HepG2 (cell line): ENCODE measurements around the gene FLAD1. TPM values are rescaled to one million over a fixed set of nuclear protein-coding genes. Genes with fewer than 3 reads are reported as not detected.

ENCODE experiments used
- ATF6 ChIP-seq: sonication (generic); formaldehyde crosslinking; conservative IDR thresholded peaks from 2 replicates; pipeline ENCODE4 v1.4.0; 2020; ENCODE audit warnings: missing genetic modification reagents
- CREM ChIP-seq, 2 experiments: sonication (generic) in 1 of 2; formaldehyde crosslinking in 1 of 2; IDR thresholded peaks; 2 replicates each; pipeline versions ENCODE4 v1.4.0 to v1.6.1; 2016 to 2020; ENCODE audit warnings: antibody characterized with exemption in 1 of 2, mild to moderate bottlenecking in 1 of 2, missing genetic modification reagents in 1 of 2
- ERF ChIP-seq: IDR thresholded peaks from 2 replicates; pipeline ENCODE4 v1.6.1; 2018; ENCODE audit warnings: missing biosample characterization, missing genetic modification reagents
- GATAD1 ChIP-seq: IDR thresholded peaks from 2 replicates; pipeline ENCODE4 v1.6.1; 2016; ENCODE audit warnings: missing genetic modification reagents, missing compliant biosample characterization
- HIVEP1 ChIP-seq: sonication (generic); formaldehyde crosslinking; IDR thresholded peaks from 2 replicates; pipeline ENCODE4 v1.4.0; 2020; ENCODE audit warnings: mild to moderate bottlenecking, missing genetic modification reagents
- HOXA5 ChIP-seq: sonication (generic); formaldehyde crosslinking; IDR thresholded peaks from 2 replicates; pipeline ENCODE4 v1.4.0; 2020; ENCODE audit warnings: missing genetic modification reagents
- HOXA9 ChIP-seq: sonication (generic); formaldehyde crosslinking; IDR thresholded peaks from 2 replicates; pipeline ENCODE4 v1.8.1; 2022; ENCODE audit warnings: missing genetic modification reagents, mild to moderate bottlenecking, moderate library complexity, borderline replicate concordance
- IKZF5 ChIP-seq: IDR thresholded peaks from 2 replicates; pipeline ENCODE4 v1.6.1; 2018; ENCODE audit warnings: missing genetic modification reagents, mild to moderate bottlenecking, missing compliant biosample characterization
- IRF2 ChIP-seq: IDR thresholded peaks from 2 replicates; pipeline ENCODE4 v1.6.1; 2018; ENCODE audit warnings: missing genetic modification reagents, missing compliant biosample characterization
- KAT8 ChIP-seq: IDR thresholded peaks from 2 replicates; pipeline ENCODE4 v1.6.1; 2016; ENCODE audit warnings: missing genetic modification reagents, missing compliant biosample characterization
- MED1 ChIP-seq: sonication (generic); formaldehyde crosslinking; IDR thresholded peaks from 2 replicates; pipeline ENCODE4 v1.4.0; 2020; ENCODE audit warnings: missing genetic modification reagents
- PHF21A ChIP-seq: sonication (generic); formaldehyde crosslinking; IDR thresholded peaks from 2 replicates; pipeline ENCODE4 v1.5.0; 2020; ENCODE audit warnings: mild to moderate bottlenecking, missing genetic modification reagents
- POLR2G ChIP-seq: fragments of 200-400 bp; formaldehyde crosslinking; IDR thresholded peaks from 2 replicates; pipeline ENCODE4 v1.6.1; 2018; ENCODE audit warnings: mild to moderate bottlenecking, low read depth, low read length, moderate library complexity
- RXRB ChIP-seq: IDR thresholded peaks from 2 replicates; pipeline ENCODE4 v1.6.1; 2016; ENCODE audit warnings: borderline replicate concordance, missing genetic modification reagents, missing compliant biosample characterization
- SOX5 ChIP-seq: IDR thresholded peaks from 2 replicates; pipeline ENCODE4 v1.6.1; 2016; ENCODE audit warnings: borderline replicate concordance
- SP4 ChIP-seq: sonication (generic); formaldehyde crosslinking; IDR thresholded peaks from 2 replicates; pipeline ENCODE4 v1.8.1; 2023; ENCODE audit warnings: mild to moderate bottlenecking, missing genetic modification reagents
- USF2 ChIP-seq, 2 experiments: sonication (generic) in 1 of 2; formaldehyde crosslinking in 1 of 2; IDR thresholded peaks; 2 replicates each; pipeline versions ENCODE4 v1.5.1 to v1.6.1; 2011 to 2020; ENCODE audit warnings: borderline replicate concordance in 1 of 2, low read depth in 1 of 2, low read length in 1 of 2, mild to moderate bottlenecking in 1 of 2, missing genetic modification reagents in 1 of 2, moderate library complexity in 1 of 2
- XRCC5 ChIP-seq: fragments of 200-400 bp; formaldehyde crosslinking; optimal IDR thresholded peaks from 2 replicates; pipeline ENCODE3; 2017; ENCODE audit warnings: mild to moderate bottlenecking, low read length
- ZFP91 ChIP-seq: sonication (generic); formaldehyde crosslinking; IDR thresholded peaks from 2 replicates; pipeline ENCODE4 v1.9.0; 2022; ENCODE audit warnings: missing genetic modification reagents, mild to moderate bottlenecking, borderline replicate concordance
- ZFX ChIP-seq: sonication (generic); formaldehyde crosslinking; IDR thresholded peaks from 2 replicates; pipeline ENCODE4 v1.4.0; 2020; ENCODE audit warnings: mild to moderate bottlenecking, low read depth, missing genetic modification reagents, moderate library complexity
- ZNF335 ChIP-seq: sonication (generic); formaldehyde crosslinking; IDR thresholded peaks from 2 replicates; pipeline ENCODE4 v1.4.0; 2020; ENCODE audit warnings: missing genetic modification reagents
- ZNF430 ChIP-seq: sonication (generic); formaldehyde crosslinking; IDR thresholded peaks from 2 replicates; pipeline ENCODE4 v1.9.0; 2021; ENCODE audit warnings: mild to moderate bottlenecking, missing genetic modification reagents
- polyA plus RNA-seq, 8 experiments: library from polyadenylated mRNA; depleted of rRNA in 3 of 8; stranded (reverse) in 7 of 8; unstranded in 1 of 8; fragments of >200 nt; fragmentation: Illumina TruSeq in 4 of 8; extraction: Trizol in 4 of 8; gene quantifications; 2 replicates each; pipeline versions ENCODE4 v1.2.1 to v1.2.3, GENCODE V29; 2011 to 2016; ENCODE audit warnings: low read depth in 4 of 8, missing spikeins in 1 of 8, mixed read lengths in 1 of 8; ENCODE audit not compliant: insufficient read depth in 1 of 8
- total RNA-seq, 5 experiments: library from RNA; depleted of rRNA; stranded (reverse); fragments of >200 nt; fragmentation: Illumina TruSeq; extraction: Trizol; gene quantifications; 2 replicates each; pipeline ENCODE4 v1.2.3, GENCODE V29; 2016; ENCODE audit warnings: low read depth in 1 of 5

FLAD1 gene
- total and polyA plus RNA-seq, 2 of the 13 experiments (the other 11 are each of a cell fraction or from before 2014, with no cell fraction given), result 25.9 to 32.8 TPM

GRCh38 chr1:154955718-154956543 is 27.2 kb upstream of the FLAD1 start, which contains the start of gene PBXIP1 (continued):
- TF ChIP-seq ATF6 (no peak), KAT8 (CRISPR knock-in tag) (peak; percentile 61; the same call in 1 of the 2 replicates), IRF2 (CRISPR knock-in tag) (peak; percentile 47; the same call in 1 of the 2 replicates), HIVEP1 (CRISPR knock-in tag) (peak; percentile 28; the same call in 1 of the 2 replicates), HOXA5 (CRISPR knock-in tag) (0 out of 2 replicates have a peak, but pooled peaks have one; percentile 42), IKZF5 (CRISPR knock-in tag) (0 out of 2 replicates have a peak, but pooled peaks have one; percentile 42), RXRB (CRISPR knock-in tag) (peak; percentile 25; the same call in 1 of the 2 replicates), ZNF335 (CRISPR knock-in tag) (peak; percentile 76; the same call in 1 of the 2 replicates), GATAD1 (peak; percentile 64), POLR2G (peak; percentile 53), SP4 (CRISPR knock-in tag) (peak; percentile 41; the same call in 1 of the 2 replicates), SOX5 (peak; percentile 22; the same call in 1 of the 2 replicates), ZNF430 (CRISPR knock-in tag) (no peak), ZFX (peak; percentile 32; the same call in 1 of the 2 replicates), HOXA9 (no peak), CREM (IDR thresholded peaks at IDR 0.05) (peak; percentile 25; the same call in 1 of the 2 replicates), CREM (CRISPR knock-in tag; IDR thresholded peaks at IDR 0.05) (no peak), PHF21A (CRISPR knock-in tag) (peak; percentile 52; the same call in 1 of the 2 replicates), XRCC5 (peak; percentile 3), MED1 (CRISPR knock-in tag) (peak; percentile 22; the same call in 1 of the 2 replicates), USF2 (IDR thresholded peaks at IDR 0.05; ENCODE audit: low read depth, low read length) (no peak), USF2 (CRISPR knock-in tag; IDR thresholded peaks at IDR 0.05; ENCODE audit: borderline replicate concordance) (peak; percentile 84; the same call in 1 of the 2 replicates), ERF (CRISPR knock-in tag) (0 out of 2 replicates have a peak, but pooled peaks have one; percentile 17), ZFP91 (CRISPR knock-in tag) (peak; percentile 68; the same call in 1 of the 2 replicates)
